SW 1271 (cell line): Measurements from ENCODE around the gene MCFD2.
"Not testable (repeated sequence)": the region's sequence is repeated elsewhere in the genome, so short reads cannot be mapped to it uniquely, and the experiment has no call there.

Source experiments
- DNase-seq, 2 experiments: peaks; one replicate each; lab custom pipeline; 2025; lab: John Stamatoyannopoulos, UW

Gene MCFD2

GRCh38 chr2:46902465-46902864 lies 13.1 kb downstream of the MCFD2 start:
- no peak for DNase-seq

GRCh38 chr2:46901611-46902010 lies 14.0 kb downstream of the MCFD2 start:
- DNase-seq = no peak

DNA sequence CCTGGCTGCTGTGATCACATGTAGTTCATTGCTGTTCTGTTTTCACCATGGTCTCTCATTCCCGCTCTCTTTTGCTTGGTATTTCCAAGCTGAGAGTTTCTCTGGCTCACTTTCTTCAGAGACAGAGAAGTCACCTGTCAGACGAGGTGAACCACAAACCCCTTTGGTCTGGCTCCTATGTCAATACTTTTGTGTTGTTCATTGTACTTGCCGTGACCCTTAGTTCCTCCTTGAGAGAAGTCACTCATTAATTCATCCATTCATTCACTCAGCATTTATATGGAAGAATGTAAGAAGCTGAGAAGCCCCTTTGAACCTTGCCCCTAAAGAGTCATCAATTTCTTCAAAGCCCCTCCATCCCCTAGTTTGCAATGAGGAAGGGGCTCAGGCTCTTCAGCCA lies 15.2 kb downstream of the MCFD2 start:
- DNase-seq = no peak

DNA sequence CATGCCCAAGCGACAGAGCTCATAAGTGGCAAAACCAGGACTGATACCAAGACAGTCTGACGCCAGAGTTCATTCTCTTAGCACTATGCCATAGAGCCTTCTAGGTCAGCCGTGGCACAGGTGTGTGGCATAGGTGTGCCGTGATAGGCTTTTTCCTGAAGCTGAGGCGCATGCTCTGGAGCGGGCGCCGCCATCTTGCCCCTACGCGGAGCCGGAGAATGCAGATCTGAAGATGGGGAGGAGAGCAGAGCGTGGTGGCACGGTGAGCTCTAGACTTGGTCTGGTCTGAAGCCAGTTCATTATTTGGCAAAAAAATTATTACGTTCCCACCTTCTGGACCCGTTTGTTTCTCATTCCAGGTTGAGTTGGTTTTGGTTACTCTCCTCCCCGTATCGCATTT lies 16.6 kb downstream of the MCFD2 start:
- DNase-seq = no peak

- DNase-seq = no peak
Observed at GRCh38 chr2:46898024-46898423, 17.6 kb downstream of the MCFD2 start.

DNA sequence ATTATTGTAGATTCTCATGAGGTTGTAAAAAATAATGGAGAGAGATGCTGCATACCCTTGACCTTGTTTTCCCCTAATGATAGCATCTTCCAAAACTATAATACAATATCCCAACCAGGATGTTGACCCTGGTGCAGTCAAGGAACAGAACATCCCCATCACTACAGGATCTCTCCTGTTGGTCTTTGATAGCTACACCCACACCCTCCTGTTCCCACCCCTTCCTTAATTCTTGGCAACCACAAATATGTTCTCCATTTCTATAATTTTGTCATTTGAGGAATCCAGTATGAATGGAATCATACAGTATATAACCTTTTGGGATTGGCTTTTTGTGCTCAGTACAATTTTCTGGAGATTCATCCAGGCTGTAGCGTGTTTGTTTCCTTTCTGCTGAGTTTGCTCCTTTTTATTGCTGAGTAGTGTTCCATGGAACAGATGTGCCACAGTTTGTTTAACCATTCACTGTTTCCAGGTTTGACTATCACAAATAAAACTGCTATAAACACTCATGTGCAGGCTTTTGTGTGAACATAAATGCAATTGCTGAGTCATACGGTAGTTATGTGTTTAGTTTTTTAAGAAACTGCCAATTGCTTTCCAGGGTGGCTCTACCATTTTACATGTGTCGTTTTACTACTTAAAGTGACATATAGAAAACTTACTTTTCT lies 22.2 kb downstream of the MCFD2 start:
- no peak for DNase-seq

DNA sequence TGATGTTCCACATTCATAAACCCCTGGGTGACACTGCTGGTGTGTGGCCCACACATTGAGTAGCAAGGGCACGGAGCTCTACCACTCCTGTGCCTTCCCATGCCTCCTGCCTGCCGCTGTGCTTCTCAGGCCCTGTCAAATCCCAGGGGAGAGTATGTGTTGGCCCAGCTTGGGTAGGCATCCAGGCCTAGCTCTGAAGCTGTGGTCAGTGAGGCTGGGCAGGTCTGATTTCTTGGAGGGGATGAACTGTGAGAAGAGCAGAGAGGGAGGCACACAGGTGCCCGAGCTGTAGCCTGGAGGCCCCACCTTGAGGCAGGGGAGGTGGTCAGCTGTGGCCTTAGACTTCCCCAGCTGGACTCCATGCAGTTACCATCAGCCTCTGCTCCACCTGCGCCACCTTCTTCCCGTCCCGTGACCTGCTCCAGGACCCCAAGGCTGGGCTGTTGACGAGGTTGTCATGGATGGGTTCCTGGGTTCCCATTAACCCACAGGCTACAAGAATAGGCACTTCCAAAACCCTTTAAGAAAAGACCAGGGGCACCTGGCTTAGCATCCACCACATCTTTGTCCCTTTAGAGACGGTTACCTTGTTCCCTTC lies 23.6 kb downstream of the MCFD2 start:
- DNase-seq = no peak

DNA sequence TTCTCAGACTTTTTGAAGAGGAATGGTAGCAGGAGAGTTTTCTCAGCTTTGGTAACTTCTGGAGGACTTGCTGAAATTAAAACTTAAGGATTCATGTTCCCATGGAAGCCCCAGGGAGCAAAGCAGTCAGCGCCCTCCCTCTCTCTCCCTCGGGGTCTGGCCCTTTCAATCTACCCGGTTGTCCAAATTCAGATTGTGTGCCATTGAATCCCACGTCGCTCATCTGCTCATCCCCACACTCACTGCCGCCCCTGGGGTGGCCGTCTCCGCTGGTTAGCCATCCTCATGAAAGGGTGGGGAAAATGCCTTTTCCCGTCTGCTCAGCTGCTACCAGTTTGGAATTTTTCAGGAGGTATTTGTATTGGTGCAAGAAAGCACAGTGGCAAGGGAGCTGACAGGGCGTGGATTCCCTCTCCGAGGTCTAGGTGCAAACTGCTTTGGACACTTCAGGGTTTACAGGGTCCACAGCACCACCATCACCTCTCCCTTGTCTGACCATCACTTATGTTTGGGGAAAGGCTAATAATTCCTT lies 27.1 kb downstream of the MCFD2 start:
- DNase-seq = no peak

DNA sequence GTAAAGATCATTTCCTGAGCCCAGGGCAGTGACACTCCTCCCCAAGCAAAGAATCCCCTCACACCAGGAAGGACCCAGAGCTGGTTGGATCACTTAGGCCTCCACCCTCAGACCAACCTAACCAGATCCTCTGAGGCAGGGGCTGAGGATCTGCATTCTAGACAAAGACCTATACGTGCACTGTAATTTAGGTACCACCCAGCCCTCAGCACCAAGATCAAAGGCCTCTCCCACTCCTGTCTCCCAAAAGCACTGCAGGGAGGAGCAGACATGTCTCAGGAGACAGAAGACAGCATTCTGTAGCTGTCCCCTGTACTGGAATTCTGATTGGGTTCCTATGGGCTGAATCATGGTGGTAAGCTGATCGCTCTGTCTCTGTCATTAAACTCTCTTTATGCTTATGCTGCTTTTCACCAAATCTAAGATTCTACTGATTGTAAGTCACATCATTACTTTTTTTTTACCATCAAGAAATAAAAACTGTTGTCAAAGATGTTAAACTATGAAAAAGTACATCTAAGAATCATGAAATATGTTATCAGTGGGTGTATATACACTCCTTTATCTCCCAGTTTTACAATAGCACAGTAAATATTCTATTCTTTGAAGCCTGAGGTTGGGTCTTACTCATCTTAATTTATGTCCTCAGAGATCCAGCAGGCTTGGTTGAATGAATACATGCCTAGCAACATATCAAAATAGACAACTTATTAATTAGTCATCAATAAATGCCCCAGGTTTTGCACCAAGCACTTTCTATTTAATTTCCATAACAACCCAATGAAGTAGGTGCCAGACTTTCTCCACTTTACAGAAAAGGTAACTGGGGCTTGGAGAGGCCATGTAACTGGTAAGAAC lies 28.3 kb downstream of the MCFD2 start:
- no peak for DNase-seq

- DNase-seq = no peak
Observed at GRCh38 chr2:46886268-46887027, 29.2 kb downstream of the MCFD2 start.

GRCh38 chr2:46885376-46885775 lies 30.2 kb downstream of the MCFD2 start:
- no peak for DNase-seq

- DNase-seq = no peak
Observed at GRCh38 chr2:46879511-46879910, 36.1 kb downstream of the MCFD2 start.

GRCh38 chr2:46878886-46879285 lies 36.7 kb downstream of the MCFD2 start:
- no peak for DNase-seq

GRCh38 chr2:46878240-46878877 lies 37.2 kb downstream of the MCFD2 start:
- DNase-seq = no peak

GRCh38 chr2:46877619-46878113 lies 37.9 kb downstream of the MCFD2 start:
- no peak for DNase-seq

DNA sequence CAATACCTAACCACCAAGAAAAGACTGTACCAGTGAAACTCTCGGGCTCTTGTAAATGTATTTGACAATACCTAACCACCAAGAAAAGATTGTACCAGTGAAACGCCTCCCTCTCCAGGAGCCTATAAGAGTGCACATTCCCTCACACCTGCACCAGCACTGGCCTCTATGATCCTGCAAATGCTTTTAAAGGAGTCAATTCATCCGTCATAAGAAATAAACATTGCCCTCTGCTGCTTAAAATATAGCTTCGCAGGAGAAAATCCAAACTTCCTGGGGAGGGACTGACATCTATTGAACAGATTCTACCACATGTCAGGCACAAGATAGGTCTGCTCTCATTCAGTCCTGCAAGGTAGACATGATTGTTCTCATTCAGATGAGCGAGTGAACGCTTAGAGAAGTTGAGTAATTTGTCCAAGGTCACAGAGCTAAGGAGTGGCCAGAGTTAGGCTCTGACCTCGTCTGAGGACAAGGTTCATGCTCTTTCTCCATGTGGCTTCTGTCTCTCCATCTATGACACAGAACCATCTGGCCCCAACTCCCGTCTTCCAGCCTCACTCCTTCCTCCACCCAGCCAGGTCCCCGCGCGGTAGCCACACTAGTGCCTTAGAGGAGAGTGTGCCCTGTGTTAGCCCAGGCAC lies 38.7 kb downstream of the MCFD2 start:
- DNase-seq = peak; percentile 66 to 84

GRCh38 chr2:46875962-46876689 lies 39.5 kb downstream of the MCFD2 start:
- DNase-seq = not testable (repeated sequence)

- DNase-seq = no peak
Observed at GRCh38 chr2:46875226-46875899, 40.2 kb downstream of the MCFD2 start.

- no peak for DNase-seq
Observed at GRCh38 chr2:46874236-46874929, 41.2 kb downstream of the MCFD2 start.
